Fibroblast of lung (primary cell): ENCODE results near the gene TMPRSS3.

ENCODE experiments used
- CTCF ChIP-seq, 2 donors: IDR thresholded peaks in 1 of 2; conservative IDR thresholded peaks in 1 of 2; 1 replicate in 1 of 2; 2 replicates in 1 of 2; pipeline ENCODE4 v1.5.1; 2011 to 2012; ENCODE audit warnings: low read length in 2 of 2, control low read depth in 1 of 2, inconsistent platforms in 1 of 2, low read depth in 1 of 2, mild to moderate bottlenecking in 1 of 2
- EZH2 ChIP-seq: IDR thresholded peaks from 2 replicates; pipeline ENCODE4 v1.5.1; 2012; ENCODE audit warnings: low read length, control low read depth, mild to moderate bottlenecking; ENCODE audit errors: missing control alignments

- TF ChIP-seq CTCF (conservative IDR thresholded peaks at IDR 0.05 in 1 of 2, IDR thresholded peaks at IDR 0.05 in 1 of 2; ENCODE audit: low read depth in 1 of 2, low read length in 2 of 2), result no peak
- TF ChIP-seq EZH2, result no peak
These were observed 44.4 kb upstream of the TMPRSS3 start for GRCh38 chr21:42440187-42440792.
